BLaER1 (cell line): ENCODE data around the gene SLCO4A1.

Experiments used
- H3K27ac ChIP-seq: shearing (Covaris generic); formaldehyde crosslinking; 2 replicates; pipeline ENCODE4 v1.8.1; 2022
- H3K27me3 ChIP-seq: shearing (Covaris generic); formaldehyde crosslinking; 2 replicates; pipeline ENCODE4 v1.8.1; 2022
- H3K36me3 ChIP-seq: shearing (Covaris generic); formaldehyde crosslinking; 2 replicates; pipeline ENCODE4 v1.8.1; 2022
- H3K4me1 ChIP-seq: shearing (Covaris generic); formaldehyde crosslinking; 2 replicates; pipeline ENCODE4 v1.8.1; 2022
- H3K4me2 ChIP-seq: shearing (Covaris generic); formaldehyde crosslinking; 2 replicates; pipeline ENCODE4 v1.8.1; 2022
- H3K4me3 ChIP-seq: shearing (Covaris generic); formaldehyde crosslinking; 2 replicates; pipeline ENCODE4 v1.8.1; 2022
- H3K9ac ChIP-seq: shearing (Covaris generic); formaldehyde crosslinking; 2 replicates; pipeline ENCODE4 v1.8.1; 2022
- H3K9me3 ChIP-seq: shearing (Covaris generic); formaldehyde crosslinking; 2 replicates; pipeline ENCODE4 v1.8.1; 2022
- H4K20me1 ChIP-seq: shearing (Covaris generic); formaldehyde crosslinking; 2 replicates; pipeline ENCODE4 v1.8.1; 2022
- Cebpa-rat ChIP-seq: shearing (Covaris generic); IDR thresholded peaks from 2 replicates; pipeline ENCODE4 v1.8.1; 2022

The SLCO4A1 gene

GRCh38 chr20:62650551-62651284 lies 8.4 kb downstream of the SLCO4A1 start:
- peaks cover 95% of the 10 kb centered on the region for H4K20me1 ChIP-seq
- peaks cover 71% of the 10 kb centered on the region for H3K36me3 ChIP-seq
- peaks cover 86% of the 10 kb centered on the region for H3K4me1 ChIP-seq
- H3K9me3 ChIP-seq, result no peaks in the 10 kb centered on the region
- H3K27me3 ChIP-seq, result no peaks in the 10 kb centered on the region
- H3K27ac ChIP-seq, result peak overlapping the region; percentile 67
- peak overlapping the region; percentile 71 for H3K4me2 ChIP-seq
- TF ChIP-seq Cebpa-rat, result no peak
- peak overlapping the region; percentile 16; the same call in 1 of the 2 replicates for H3K9ac ChIP-seq
- H3K4me3 ChIP-seq, result no peak overlapping the region

GRCh38 chr20:62651285-62652021 lies 9.2 kb downstream of the SLCO4A1 start:
- Histone ChIP-seq H3K27ac (peak overlapping the region; percentile 67), H3K9me3 (no peaks in the 10 kb centered on the region), H3K27me3 (no peaks in the 10 kb centered on the region), H3K4me3 (peak overlapping the region; percentile 31; the same call in 1 of the 2 replicates), H3K36me3 (peaks cover 76% of the 10 kb centered on the region), H3K4me2 (peak overlapping the region; percentile 71), H4K20me1 (peaks cover 95% of the 10 kb centered on the region), H3K4me1 (peaks cover 81% of the 10 kb centered on the region), H3K9ac (0 out of 2 replicates have a peak overlapping the region, but pooled peaks have one; percentile 3)
- no peak for TF ChIP-seq Cebpa-rat

GRCh38 chr20:62652041-62652893 lies 10.0 kb downstream of the SLCO4A1 start:
- H3K4me2 ChIP-seq, result peak overlapping the region; percentile 84
- H3K27ac ChIP-seq, result peak overlapping the region; percentile 77
- H3K9ac ChIP-seq, result peak overlapping the region; percentile 61; the same call in 1 of the 2 replicates
- H3K9me3 ChIP-seq, result no peaks in the 10 kb centered on the region
- peaks cover 72% of the 10 kb centered on the region for H3K4me1 ChIP-seq
- peaks cover 95% of the 10 kb centered on the region for H4K20me1 ChIP-seq
- no peak for TF ChIP-seq Cebpa-rat
- H3K36me3 ChIP-seq, result peaks cover 78% of the 10 kb centered on the region
- 0 out of 2 replicates have a peak overlapping the region, but pooled peaks have one; percentile 11 for H3K4me3 ChIP-seq
- H3K27me3 ChIP-seq, result no peaks in the 10 kb centered on the region

- Histone ChIP-seq H3K9me3 (no peaks in the 10 kb centered on the region), H3K36me3 (peaks cover 78% of the 10 kb centered on the region), H3K27me3 (no peaks in the 10 kb centered on the region), H3K4me1 (peaks cover 66% of the 10 kb centered on the region), H3K9ac (peak overlapping the region; percentile 61; the same call in 1 of the 2 replicates), H3K27ac (peak overlapping the region; percentile 77), H4K20me1 (peaks cover 95% of the 10 kb centered on the region), H3K4me3 (no peak overlapping the region), H3K4me2 (peak overlapping the region; percentile 84)
- no peak for TF ChIP-seq Cebpa-rat
Observed at GRCh38 chr20:62652894-62653305, 10.6 kb downstream of the SLCO4A1 start.

GRCh38 chr20:62653373-62653772 lies 11.1 kb downstream of the SLCO4A1 start:
- Histone ChIP-seq H3K4me1 (peaks cover 61% of the 10 kb centered on the region), H3K9me3 (no peaks in the 10 kb centered on the region), H3K4me2 (peak overlapping the region; percentile 84), H3K27ac (peak overlapping the region; percentile 77), H3K27me3 (no peaks in the 10 kb centered on the region), H4K20me1 (peaks cover 95% of the 10 kb centered on the region), H3K9ac (peak overlapping the region; percentile 61; the same call in 1 of the 2 replicates), H3K4me3 (no peak overlapping the region), H3K36me3 (peaks cover 79% of the 10 kb centered on the region)
- TF ChIP-seq Cebpa-rat, result no peak

GRCh38 chr20:62653951-62654685 lies 11.8 kb downstream of the SLCO4A1 start:
- H3K27ac ChIP-seq, result peak overlapping the region; percentile 22; the same call in 1 of the 2 replicates
- H3K9ac ChIP-seq, result peak overlapping the region; percentile 24; the same call in 1 of the 2 replicates
- no peaks in the 10 kb centered on the region for H3K9me3 ChIP-seq
- TF ChIP-seq Cebpa-rat, result no peak
- no peak overlapping the region for H3K4me3 ChIP-seq
- no peak overlapping the region for H3K4me2 ChIP-seq
- no peaks in the 10 kb centered on the region for H3K27me3 ChIP-seq
- H3K36me3 ChIP-seq, result peaks cover 79% of the 10 kb centered on the region
- peaks cover 54% of the 10 kb centered on the region for H3K4me1 ChIP-seq
- peaks cover 95% of the 10 kb centered on the region for H4K20me1 ChIP-seq

GRCh38 chr20:62655282-62656196 lies 13.2 kb downstream of the SLCO4A1 start:
- H3K4me2 ChIP-seq, result no peak overlapping the region
- no peaks in the 10 kb centered on the region for H3K9me3 ChIP-seq
- no peak overlapping the region for H3K27ac ChIP-seq
- H3K36me3 ChIP-seq, result peaks cover 80% of the 10 kb centered on the region
- H3K27me3 ChIP-seq, result no peaks in the 10 kb centered on the region
- TF ChIP-seq Cebpa-rat, result no peak
- H3K4me1 ChIP-seq, result peaks cover 40% of the 10 kb centered on the region
- H3K9ac ChIP-seq, result no peak overlapping the region
- no peak overlapping the region for H3K4me3 ChIP-seq
- peaks cover 95% of the 10 kb centered on the region for H4K20me1 ChIP-seq
